ENCODE results near the gene CSF1.

CSF1 gene

GRCh38 chr1:109890115-109890953 is 20.3 kb upstream of the CSF1 start:
- H3K4me1 ChIP-seq (ENCODE audit: insufficient read depth, insufficient read length) = peaks cover 14% of the 10 kb centered on the region
- no peak overlapping the region for H3K4me3 ChIP-seq (ENCODE audit: insufficient read length, low read depth)
- no peak overlapping the region for H3K9ac ChIP-seq (ENCODE audit: insufficient read length, low read depth)
- H3K9me3 ChIP-seq (ENCODE audit: insufficient read depth, low read length) = no peaks in the 10 kb centered on the region
- H3K36me3 ChIP-seq (ENCODE audit: insufficient read depth, insufficient read length, low read length) = no peaks in the 10 kb centered on the region
- H3K27me3 ChIP-seq (ENCODE audit: insufficient read depth, insufficient read length) = peaks cover 4% of the 10 kb centered on the region
- no peak for TF ChIP-seq YY1 (IDR thresholded peaks at IDR 0.05; ENCODE audit: insufficient read depth, insufficient read length)
- no peak for TF ChIP-seq ZNF274 (IDR thresholded peaks at IDR 0.05; ENCODE audit: low read depth, low read length)
- TF ChIP-seq SUZ12 (IDR thresholded peaks at IDR 0.05; ENCODE audit: extremely low read depth, insufficient read depth, insufficient read length) = no peak
- no peak for DNase-seq (ENCODE audit: low read depth, low spot score)

GRCh38 chr1:109891930-109892329 is 18.7 kb upstream of the CSF1 start:
- no peak for DNase-seq (ENCODE audit: low read depth, low spot score)
- Histone ChIP-seq H3K4me1 (ENCODE audit: insufficient read depth, insufficient read length) (peaks cover 16% of the 10 kb centered on the region), H3K9ac (ENCODE audit: insufficient read length, low read depth) (no peak overlapping the region), H3K9me3 (ENCODE audit: insufficient read depth, low read length) (no peaks in the 10 kb centered on the region), H3K27me3 (ENCODE audit: insufficient read depth, insufficient read length) (peaks cover 4% of the 10 kb centered on the region), H3K36me3 (ENCODE audit: insufficient read depth, insufficient read length, low read length) (no peaks in the 10 kb centered on the region), H3K4me3 (ENCODE audit: insufficient read length, low read depth) (no peak overlapping the region)
- TF ChIP-seq ZNF274 (IDR thresholded peaks at IDR 0.05; ENCODE audit: low read depth, low read length) (no peak), SUZ12 (IDR thresholded peaks at IDR 0.05; ENCODE audit: extremely low read depth, insufficient read depth, insufficient read length) (no peak), YY1 (IDR thresholded peaks at IDR 0.05; ENCODE audit: insufficient read depth, insufficient read length) (no peak)

GRCh38 chr1:109892561-109893368 is 17.9 kb upstream of the CSF1 start:
- no peak overlapping the region for H3K4me3 ChIP-seq (ENCODE audit: insufficient read length, low read depth)
- H3K4me1 ChIP-seq (ENCODE audit: insufficient read depth, insufficient read length) = peaks cover 16% of the 10 kb centered on the region
- H3K36me3 ChIP-seq (ENCODE audit: insufficient read depth, insufficient read length, low read length) = no peaks in the 10 kb centered on the region
- H3K9ac ChIP-seq (ENCODE audit: insufficient read length, low read depth) = no peak overlapping the region
- TF ChIP-seq SUZ12 (IDR thresholded peaks at IDR 0.05; ENCODE audit: extremely low read depth, insufficient read depth, insufficient read length) (no peak), ZNF274 (IDR thresholded peaks at IDR 0.05; ENCODE audit: low read depth, low read length) (no peak), YY1 (IDR thresholded peaks at IDR 0.05; ENCODE audit: insufficient read depth, insufficient read length) (no peak)
- DNase-seq (ENCODE audit: low read depth, low spot score) = no peak
- H3K27me3 ChIP-seq (ENCODE audit: insufficient read depth, insufficient read length) = no peaks in the 10 kb centered on the region
- H3K9me3 ChIP-seq (ENCODE audit: insufficient read depth, low read length) = no peaks in the 10 kb centered on the region

GRCh38 chr1:109893532-109894171 is 17.0 kb upstream of the CSF1 start:
- DNase-seq (ENCODE audit: low read depth, low spot score) = no peak
- peaks cover 16% of the 10 kb centered on the region for H3K4me1 ChIP-seq (ENCODE audit: insufficient read depth, insufficient read length)
- no peak overlapping the region for H3K9ac ChIP-seq (ENCODE audit: insufficient read length, low read depth)
- no peak overlapping the region for H3K4me3 ChIP-seq (ENCODE audit: insufficient read length, low read depth)
- H3K36me3 ChIP-seq (ENCODE audit: insufficient read depth, insufficient read length, low read length) = no peaks in the 10 kb centered on the region
- H3K9me3 ChIP-seq (ENCODE audit: insufficient read depth, low read length) = no peaks in the 10 kb centered on the region
- TF ChIP-seq ZNF274 (IDR thresholded peaks at IDR 0.05; ENCODE audit: low read depth, low read length) (no peak), SUZ12 (IDR thresholded peaks at IDR 0.05; ENCODE audit: extremely low read depth, insufficient read depth, insufficient read length) (no peak), YY1 (IDR thresholded peaks at IDR 0.05; ENCODE audit: insufficient read depth, insufficient read length) (no peak)
- H3K27me3 ChIP-seq (ENCODE audit: insufficient read depth, insufficient read length) = no peaks in the 10 kb centered on the region

GRCh38 chr1:109894823-109895719 is 15.6 kb upstream of the CSF1 start:
- DNase-seq (ENCODE audit: low read depth, low spot score) = no peak
- Histone ChIP-seq H3K36me3 (ENCODE audit: insufficient read depth, insufficient read length, low read length) (no peaks in the 10 kb centered on the region), H3K27me3 (ENCODE audit: insufficient read depth, insufficient read length) (no peaks in the 10 kb centered on the region), H3K9ac (ENCODE audit: insufficient read length, low read depth) (no peak overlapping the region), H3K4me3 (ENCODE audit: insufficient read length, low read depth) (no peak overlapping the region), H3K4me1 (ENCODE audit: insufficient read depth, insufficient read length) (peaks cover 16% of the 10 kb centered on the region), H3K9me3 (ENCODE audit: insufficient read depth, low read length) (no peaks in the 10 kb centered on the region)
- no peak for TF ChIP-seq YY1 (IDR thresholded peaks at IDR 0.05; ENCODE audit: insufficient read depth, insufficient read length)
- no peak for TF ChIP-seq ZNF274 (IDR thresholded peaks at IDR 0.05; ENCODE audit: low read depth, low read length)
- no peak for TF ChIP-seq SUZ12 (IDR thresholded peaks at IDR 0.05; ENCODE audit: extremely low read depth, insufficient read depth, insufficient read length)

GRCh38 chr1:109895720-109896504 is 14.7 kb upstream of the CSF1 start:
- Histone ChIP-seq H3K27me3 (ENCODE audit: insufficient read depth, insufficient read length) (no peaks in the 10 kb centered on the region), H3K9me3 (ENCODE audit: insufficient read depth, low read length) (no peaks in the 10 kb centered on the region), H3K36me3 (ENCODE audit: insufficient read depth, insufficient read length, low read length) (no peaks in the 10 kb centered on the region), H3K9ac (ENCODE audit: insufficient read length, low read depth) (no peak overlapping the region), H3K4me1 (ENCODE audit: insufficient read depth, insufficient read length) (peaks cover 16% of the 10 kb centered on the region), H3K4me3 (ENCODE audit: insufficient read length, low read depth) (no peak overlapping the region)
- no peak for DNase-seq (ENCODE audit: low read depth, low spot score)
- TF ChIP-seq ZNF274 (IDR thresholded peaks at IDR 0.05; ENCODE audit: low read depth, low read length) = no peak
- no peak for TF ChIP-seq YY1 (IDR thresholded peaks at IDR 0.05; ENCODE audit: insufficient read depth, insufficient read length)
- no peak for TF ChIP-seq SUZ12 (IDR thresholded peaks at IDR 0.05; ENCODE audit: extremely low read depth, insufficient read depth, insufficient read length)
